Activated CD4-positive, CD25-positive, alpha-beta regulatory T cell treated with anti-CD3 and anti-CD28 coated beads, Interleukin-2, amount 50 U/mL, for 24 hours (primary cell): ENCODE results near the gene MOB1B.
"Not testable (repeated sequence)": the region's sequence is repeated elsewhere in the genome, so short reads cannot be mapped to it uniquely, and the experiment has no call there.

ENCODE experiments used
- ATAC-seq, 2 donors: fragments of 150-1000 bp; cut with Tn5 transposase; one replicate each; pipeline ENCODE4 v1.10.0; 2021; ENCODE audit warnings: mild to moderate bottlenecking in 1 of 2, moderate library complexity in 1 of 2

MOB1B gene

DNA sequence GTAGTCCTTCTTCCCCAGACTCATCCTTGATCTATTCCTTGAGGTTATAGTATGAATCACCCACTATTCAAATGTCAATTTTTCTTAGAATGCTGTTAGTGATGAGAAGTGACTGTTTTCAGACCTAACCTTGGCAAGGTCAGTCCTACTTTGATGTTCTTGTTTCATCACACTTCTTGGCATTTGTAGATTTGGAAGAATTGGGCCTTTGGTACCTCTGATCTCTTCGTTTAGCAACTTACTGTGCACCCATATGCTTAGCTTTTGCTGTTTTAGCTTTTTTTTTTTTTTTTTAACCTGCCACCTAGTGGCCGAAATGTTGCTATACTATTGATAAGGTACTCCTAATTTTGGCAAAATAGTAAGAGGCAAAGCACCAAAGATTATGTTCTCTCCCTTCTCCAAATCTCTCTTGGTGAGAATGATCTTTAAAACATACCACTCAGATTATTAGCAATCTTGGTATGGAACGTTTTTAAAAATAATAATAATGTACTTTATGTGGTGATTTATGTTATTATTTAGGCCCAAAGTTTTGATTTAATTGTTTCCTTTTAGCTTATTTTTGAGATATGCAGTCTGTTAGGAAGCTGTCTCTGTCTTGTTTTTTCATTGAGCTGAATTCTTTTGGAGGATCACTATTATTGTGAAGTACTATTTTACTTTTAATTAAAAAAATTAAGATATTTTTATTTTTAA is 107.9 kb downstream of the MOB1B start:
- ATAC-seq = peak; percentile 25 to 28

DNA sequence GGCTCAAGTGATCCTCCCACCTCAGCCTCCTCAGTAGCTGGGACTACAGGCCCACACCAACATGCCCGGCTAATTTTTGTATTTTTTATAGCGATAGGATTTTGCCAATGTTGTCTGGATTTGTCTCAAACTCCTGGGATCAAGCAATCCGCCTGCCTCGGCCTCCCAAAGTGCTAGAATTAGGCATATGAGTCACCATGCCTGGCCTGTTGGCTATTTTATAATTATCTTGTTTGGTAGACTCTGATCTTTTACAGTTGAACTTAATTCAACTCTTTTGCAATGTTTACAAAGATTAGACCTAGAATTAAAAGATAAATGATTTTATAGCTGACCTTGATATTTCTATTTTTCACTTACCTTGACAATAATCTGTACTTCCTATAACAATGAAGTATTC is 109.3 kb downstream of the MOB1B start:
- no peak for ATAC-seq

DNA sequence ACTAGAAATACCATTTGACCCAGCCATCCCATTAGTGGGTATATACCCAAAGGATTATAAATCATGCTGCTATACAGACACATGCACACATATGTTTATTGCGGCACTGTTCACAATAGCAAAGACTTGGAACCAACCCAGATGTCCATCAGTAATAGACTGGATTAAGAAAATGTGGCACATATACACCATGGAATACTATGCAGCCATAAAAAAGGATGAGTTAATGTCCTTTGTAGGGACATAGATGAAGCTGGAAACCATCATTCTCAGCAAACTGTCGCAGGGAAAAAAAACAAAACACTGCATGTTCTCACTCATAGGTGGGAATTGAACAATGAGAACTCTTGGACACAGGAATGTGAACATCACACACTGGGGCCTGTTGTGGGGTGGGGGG is 115.2 kb downstream of the MOB1B start:
- ATAC-seq = not testable (repeated sequence)

DNA sequence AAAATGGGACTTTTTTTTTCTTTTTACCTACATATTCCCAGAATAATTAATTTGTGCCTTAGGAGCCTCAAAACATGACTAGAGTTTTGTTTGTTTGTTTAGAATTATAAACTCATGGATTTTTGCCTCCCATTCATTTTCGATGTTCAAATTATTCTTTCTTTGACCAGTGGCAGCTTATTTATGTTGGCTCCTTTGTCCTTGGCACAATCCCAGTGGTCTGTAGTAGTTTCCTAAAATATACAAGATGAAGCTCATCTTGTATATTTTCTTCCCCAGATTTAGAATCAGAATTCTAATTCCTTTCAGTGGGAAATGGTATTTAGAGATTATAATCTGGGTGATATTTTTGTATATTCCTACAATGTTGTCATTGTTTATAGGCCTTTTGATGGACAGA is 118.4 kb downstream of the MOB1B start:
- no peak for ATAC-seq

DNA sequence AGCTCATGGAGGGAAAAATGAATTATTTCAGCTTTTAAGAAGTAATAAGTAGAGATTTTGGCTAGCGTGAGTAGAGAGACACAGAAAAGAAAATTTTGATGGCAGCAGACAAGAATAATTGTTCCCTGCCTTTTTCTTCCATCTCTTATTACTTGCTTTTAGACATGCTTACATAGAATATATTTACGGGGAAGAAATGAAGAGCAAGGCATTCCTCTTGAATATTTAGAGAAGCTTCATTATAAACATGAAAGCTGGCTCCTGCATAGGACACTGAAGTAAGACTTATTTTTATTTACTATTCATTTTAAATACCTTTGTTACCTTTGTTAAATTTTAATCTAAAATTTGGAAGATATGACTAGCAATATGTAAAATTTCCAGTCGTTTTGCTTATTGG is 123.5 kb downstream of the MOB1B start:
- no peak for ATAC-seq

DNA sequence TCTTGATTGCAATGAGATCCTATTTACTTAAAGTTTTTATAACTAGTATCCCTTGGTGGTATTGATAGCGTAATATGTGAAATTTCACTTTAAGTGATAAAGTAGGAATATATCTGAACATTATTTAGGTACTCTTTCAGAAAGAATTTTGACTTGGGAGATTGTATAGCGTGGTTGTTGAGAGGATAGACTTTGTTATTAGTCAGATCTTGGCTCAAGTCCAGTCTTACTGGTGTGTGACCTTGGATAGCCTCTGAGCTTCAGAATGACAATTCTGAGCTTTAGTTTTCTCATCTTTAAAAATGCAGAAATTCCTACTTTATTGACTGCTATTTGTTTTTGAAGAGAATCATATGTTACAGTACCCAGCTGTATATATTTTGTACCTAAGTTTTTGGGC is 123.9 kb downstream of the MOB1B start:
- ATAC-seq = no peak

DNA sequence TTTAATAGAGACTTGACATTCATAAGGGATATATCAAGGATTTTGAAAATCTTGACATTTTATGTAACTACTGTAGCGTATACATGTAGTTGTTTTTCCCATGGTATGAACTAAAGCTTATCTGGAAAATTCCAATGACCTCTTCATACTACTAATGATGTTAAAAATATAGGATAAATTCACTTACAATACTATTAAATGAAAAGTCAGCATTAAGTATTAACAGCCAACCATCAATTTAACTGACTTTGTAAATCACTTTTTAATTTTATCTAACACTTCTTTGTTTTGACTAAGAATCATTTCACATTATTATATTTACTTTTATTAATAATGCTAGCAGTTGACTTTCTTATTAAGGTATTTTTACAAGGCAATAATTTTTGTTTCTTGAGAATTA is 125.4 kb downstream of the MOB1B start:
- ATAC-seq = no peak

DNA sequence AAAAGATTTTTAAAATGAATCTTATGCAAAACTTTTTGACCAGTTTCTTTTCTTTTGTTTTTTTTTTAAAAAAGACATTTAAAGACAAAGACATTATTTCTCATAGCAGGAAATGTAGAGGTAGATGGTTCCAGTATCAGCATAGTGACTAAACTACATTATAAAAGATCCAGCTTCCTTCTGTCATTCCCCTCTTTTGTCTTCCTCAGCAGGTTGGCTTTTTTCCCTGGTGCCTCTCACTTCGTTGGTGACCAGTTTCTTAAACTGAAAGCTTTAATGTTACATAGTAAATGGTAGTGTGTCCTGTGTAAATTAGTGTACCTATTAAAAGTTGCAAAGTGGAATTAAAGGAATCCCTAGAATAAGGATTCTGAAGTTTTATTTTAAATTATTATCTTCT is 127.3 kb downstream of the MOB1B start:
- ATAC-seq = no peak

DNA sequence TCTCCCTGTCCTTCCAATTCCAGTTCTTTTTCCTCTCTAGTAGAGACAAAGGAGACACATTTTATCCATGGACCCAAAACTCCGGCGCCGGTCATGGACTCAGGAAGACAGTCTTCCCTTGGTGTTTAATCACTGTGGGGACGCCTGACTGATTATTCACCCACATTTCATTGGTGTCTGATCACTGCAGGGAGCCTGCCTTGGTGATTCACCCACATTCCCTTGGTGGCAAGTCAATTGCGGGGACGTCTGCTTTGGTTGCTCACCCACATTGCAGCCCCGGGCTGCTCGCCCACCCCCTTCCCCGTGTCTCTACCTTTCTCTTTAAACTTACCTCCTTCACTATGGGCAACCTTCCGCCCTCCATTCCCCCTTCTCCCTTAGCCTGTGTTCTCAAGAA is 129.9 kb downstream of the MOB1B start:
- not testable (repeated sequence) for ATAC-seq
